ENCODE results near the gene CCDC18. TPM values are rescaled to one million over a fixed set of nuclear protein-coding genes. Genes with fewer than 3 reads are reported as not detected.
"Not testable (repeated sequence)": the region's sequence is repeated elsewhere in the genome, so short reads cannot be mapped to it uniquely, and the experiment has no call there.

Gene CCDC18
- total RNA-seq, 2 experiments from 2014 or later = 5.4 to 7.0 TPM

- TF ChIP-seq, protein P1, sequence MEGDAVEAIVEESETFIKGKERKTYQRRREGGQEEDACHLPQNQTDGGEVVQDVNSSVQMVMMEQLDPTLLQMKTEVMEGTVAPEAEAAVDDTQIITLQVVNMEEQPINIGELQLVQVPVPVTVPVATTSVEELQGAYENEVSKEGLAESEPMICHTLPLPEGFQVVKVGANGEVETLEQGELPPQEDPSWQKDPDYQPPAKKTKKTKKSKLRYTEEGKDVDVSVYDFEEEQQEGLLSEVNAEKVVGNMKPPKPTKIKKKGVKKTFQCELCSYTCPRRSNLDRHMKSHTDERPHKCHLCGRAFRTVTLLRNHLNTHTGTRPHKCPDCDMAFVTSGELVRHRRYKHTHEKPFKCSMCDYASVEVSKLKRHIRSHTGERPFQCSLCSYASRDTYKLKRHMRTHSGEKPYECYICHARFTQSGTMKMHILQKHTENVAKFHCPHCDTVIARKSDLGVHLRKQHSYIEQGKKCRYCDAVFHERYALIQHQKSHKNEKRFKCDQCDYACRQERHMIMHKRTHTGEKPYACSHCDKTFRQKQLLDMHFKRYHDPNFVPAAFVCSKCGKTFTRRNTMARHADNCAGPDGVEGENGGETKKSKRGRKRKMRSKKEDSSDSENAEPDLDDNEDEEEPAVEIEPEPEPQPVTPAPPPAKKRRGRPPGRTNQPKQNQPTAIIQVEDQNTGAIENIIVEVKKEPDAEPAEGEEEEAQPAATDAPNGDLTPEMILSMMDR (IDR thresholded peaks at IDR 0.05) = no peak
- no peak overlapping the region for H3K4me3 Mint-ChIP-seq
- Histone ChIP-seq H3K4me1 (ENCODE audit: insufficient read depth, low read length) (peaks cover 6% of the 10 kb centered on the region), H3K27me3 (ENCODE audit: control insufficient read depth in 1 of 2, insufficient read depth in 2 of 2, low read length in 2 of 2) (no peaks in the 10 kb centered on the region), H3K36me3 (ENCODE audit: insufficient read depth, low read length) (peaks cover 10% of the 10 kb centered on the region), H3K4me3 (ENCODE audit: low read length) (no peak overlapping the region), H3K9me3 (ENCODE audit: control insufficient read depth in 1 of 2, insufficient read depth in 1 of 2, low read length in 2 of 2) (peaks cover 5 to 6% of the 10 kb centered on the region in 2 experiments), H3K27ac (ENCODE audit: low read depth in 1 of 2, low read length in 2 of 2) (no peak overlapping the region)
- intact Hi-C loops (cut with DNase I, micrococcal nuclease) = no loop called here
- H3K9me3 Mint-ChIP-seq = peaks cover 4% of the 10 kb centered on the region
- no peak for ATAC-seq (ENCODE audit: poor library complexity)
- H3K36me3 Mint-ChIP-seq (ENCODE audit: low read depth) = peaks cover 79% of the 10 kb centered on the region
- DNase-seq = no peak
- peak overlapping the region; percentile 6 for H3K27ac Mint-ChIP-seq
- ChIA-PET CTCF (no interaction called here), POLR2A (interaction anchor here (0.9 kb wide), 1 partner anchor 8 kb away, joined by 4 read pairs; no protein-coding TSS in a partner anchor)
- peaks cover 62% of the 10 kb centered on the region for H3K4me1 Mint-ChIP-seq (ENCODE audit: low read depth)
- H3K27me3 Mint-ChIP-seq = no peaks in the 10 kb centered on the region
Measured at GRCh38 chr1:93164816-93165215, 15.7 kb upstream of the CCDC18 start.

DNA sequence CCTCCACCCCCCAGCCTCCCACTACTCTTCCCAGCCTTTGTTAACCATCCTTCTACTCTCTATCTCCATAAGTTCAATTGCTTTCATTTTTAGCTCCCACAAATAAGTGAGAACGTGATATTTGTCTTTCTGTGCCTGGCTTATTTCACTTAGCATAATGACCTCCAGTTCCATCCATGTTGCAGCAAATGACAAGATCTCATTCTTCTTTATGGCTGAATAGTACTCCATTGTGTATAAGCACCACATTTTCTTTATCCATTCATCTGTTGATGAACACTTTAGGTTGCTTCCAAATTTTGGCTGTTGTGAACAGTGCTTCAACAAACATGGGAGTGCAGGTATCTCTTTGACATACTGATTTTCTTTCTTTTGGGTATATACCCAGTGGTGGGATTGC is 14.6 kb upstream of the CCDC18 start:
- ATAC-seq (ENCODE audit: poor library complexity); H3K27ac ChIP-seq (ENCODE audit: low read depth in 1 of 2, low read length in 2 of 2); H3K27me3 ChIP-seq (ENCODE audit: control insufficient read depth in 1 of 2, insufficient read depth in 2 of 2, low read length in 2 of 2); H3K4me3 ChIP-seq (ENCODE audit: low read length); H3K36me3 ChIP-seq (ENCODE audit: insufficient read depth, low read length); H3K9me3 Mint-ChIP-seq; H3K27me3 Mint-ChIP-seq; CTCF ChIA-PET; DNase-seq; intact Hi-C loops (cut with DNase I, micrococcal nuclease); H3K4me3 Mint-ChIP-seq; POLR2A ChIA-PET: not testable (repeated sequence)
- peaks cover 6 to 14% of the 10 kb centered on the region in 2 experiments for H3K9me3 ChIP-seq (ENCODE audit: control insufficient read depth in 1 of 2, insufficient read depth in 1 of 2, low read length in 2 of 2)
- Mint-ChIP-seq H3K4me1 (ENCODE audit: low read depth) (peaks cover 65% of the 10 kb centered on the region), H3K36me3 (ENCODE audit: low read depth) (peaks cover 76% of the 10 kb centered on the region), H3K27ac (peak overlapping the region; percentile 15)
- peaks cover 14% of the 10 kb centered on the region for H3K4me1 ChIP-seq (ENCODE audit: insufficient read depth, low read length)

DNA sequence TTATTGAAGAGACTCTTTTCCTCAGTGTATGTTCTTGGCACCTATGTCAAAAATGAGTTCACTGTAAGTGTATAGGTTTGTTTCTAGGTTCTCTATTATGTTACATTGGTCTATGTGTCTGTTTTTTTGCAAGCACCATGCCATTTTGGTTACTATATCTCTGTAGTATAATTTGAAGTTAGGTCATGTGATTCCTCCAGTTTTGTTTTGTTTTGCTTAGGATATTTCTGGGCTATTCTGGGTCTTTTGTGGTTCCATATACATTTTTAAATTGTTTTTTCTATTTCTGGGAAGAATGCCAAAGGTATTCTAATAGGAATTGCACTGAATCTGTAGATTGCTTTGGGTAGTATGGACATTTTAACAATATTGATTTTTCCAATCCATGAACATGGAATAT is 13.5 kb upstream of the CCDC18 start:
- Histone ChIP-seq H3K4me1 (ENCODE audit: insufficient read depth, low read length) (peaks cover 17% of the 10 kb centered on the region), H3K27ac (ENCODE audit: low read depth in 1 of 2, low read length in 2 of 2) (no peak overlapping the region), H3K9me3 (ENCODE audit: control insufficient read depth in 1 of 2, insufficient read depth in 1 of 2, low read length in 2 of 2) (peaks cover 6 to 14% of the 10 kb centered on the region in 2 experiments), H3K27me3 (ENCODE audit: control insufficient read depth in 1 of 2, insufficient read depth in 2 of 2, low read length in 2 of 2) (no peaks in the 10 kb centered on the region), H3K36me3 (ENCODE audit: insufficient read depth, low read length) (peaks cover 7% of the 10 kb centered on the region), H3K4me3 (ENCODE audit: low read length) (no peak overlapping the region)
- H3K4me3 Mint-ChIP-seq = no peak overlapping the region
- TF ChIP-seq, protein P1 (IDR thresholded peaks at IDR 0.05) = no peak
- H3K4me1 Mint-ChIP-seq (ENCODE audit: low read depth) = peaks cover 66% of the 10 kb centered on the region
- intact Hi-C loops (cut with DNase I, micrococcal nuclease) = no loop called here
- POLR2A ChIA-PET = no interaction called here
- CTCF ChIA-PET = interaction anchor here (0.7 kb wide), 1 partner anchor 1687 kb away, joined by 3 read pairs; no protein-coding TSS in a partner anchor
- H3K27me3 Mint-ChIP-seq = no peaks in the 10 kb centered on the region
- ATAC-seq (ENCODE audit: poor library complexity) (no peak), DNase-seq (no peak)
- H3K9me3 Mint-ChIP-seq = peaks cover 4% of the 10 kb centered on the region
- H3K27ac Mint-ChIP-seq = no peak overlapping the region
- H3K36me3 Mint-ChIP-seq (ENCODE audit: low read depth) = peaks cover 73% of the 10 kb centered on the region

DNA sequence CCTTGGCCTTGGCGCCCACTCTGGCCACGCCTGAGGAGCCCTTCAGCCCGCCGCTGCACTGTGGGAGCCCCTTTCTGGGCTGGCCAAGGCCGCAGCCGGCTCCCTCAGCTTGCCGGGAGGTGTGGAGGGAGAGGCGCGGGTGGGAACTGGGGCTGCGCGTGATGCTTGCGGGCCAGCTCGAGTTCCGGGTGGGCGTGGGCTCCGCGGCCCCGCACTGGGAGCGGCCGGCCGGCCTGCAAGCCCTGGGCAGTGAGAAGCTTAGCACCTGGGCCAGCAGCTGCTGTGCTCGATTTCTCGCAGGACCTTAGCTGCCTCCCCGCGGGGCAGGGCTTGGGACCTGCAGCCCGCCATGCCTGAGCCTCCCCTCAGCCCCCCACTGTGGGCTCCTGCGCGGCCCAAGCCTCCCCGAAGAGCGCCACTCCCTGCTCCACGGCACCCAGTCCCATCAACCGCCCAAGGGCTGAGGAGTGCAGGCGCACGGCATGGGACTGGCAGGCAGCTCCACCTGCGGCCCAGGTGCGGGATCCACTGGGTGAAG is 10.3 kb upstream of the CCDC18 start:
- not testable (repeated sequence) for H3K27ac Mint-ChIP-seq; ATAC-seq (ENCODE audit: poor library complexity); H3K27me3 ChIP-seq (ENCODE audit: control insufficient read depth in 1 of 2, insufficient read depth in 2 of 2, low read length in 2 of 2); DNase-seq; H3K27me3 Mint-ChIP-seq; H3K9me3 Mint-ChIP-seq; H3K4me3 ChIP-seq (ENCODE audit: low read length); H3K27ac ChIP-seq (ENCODE audit: low read depth in 1 of 2, low read length in 2 of 2); H3K4me3 Mint-ChIP-seq
- H3K9me3 ChIP-seq (ENCODE audit: control insufficient read depth in 1 of 2, insufficient read depth in 1 of 2, low read length in 2 of 2) = peaks cover 6 to 14% of the 10 kb centered on the region in 2 experiments
- H3K36me3 Mint-ChIP-seq (ENCODE audit: low read depth) = peaks cover 76% of the 10 kb centered on the region
- H3K36me3 ChIP-seq (ENCODE audit: insufficient read depth, low read length) = peaks cover 16% of the 10 kb centered on the region
- intact Hi-C loops (cut with DNase I, micrococcal nuclease) = loop anchor here in 1 of 2 experiments (10.0 kb wide), 1 partner anchor 45 kb away; no protein-coding TSS in a partner anchor
- peaks cover 75% of the 10 kb centered on the region for H3K4me1 Mint-ChIP-seq (ENCODE audit: low read depth)
- peaks cover 24% of the 10 kb centered on the region for H3K4me1 ChIP-seq (ENCODE audit: insufficient read depth, low read length)
- POLR2A ChIA-PET = interaction anchor here (0.6 to 0.9 kb wide), 2 partner anchors 91 to 235 kb away, joined by 3 to 5 read pairs; partner anchors contain the start of gene MTF2
- CTCF ChIA-PET = interaction anchor here (0.6 to 1.2 kb wide), 2 partner anchors 90 to 1305 kb away, joined by 3 to 4 read pairs; no protein-coding TSS in a partner anchor

Measured in CD4-positive, alpha-beta T cell (primary cell).